Embryonic facial prominence (tissue), 1 donor: ENCODE data around the gene CCDC57.

Source experiments
- DNase-seq: peaks from one replicate; pipeline ENCODE4 v3.0.0-alpha.2; 2016; ENCODE audit errors: extremely low spot score

CCDC57 gene

GRCh38 chr17:82083009-82083408 lies 129.6 kb downstream of the CCDC57 start:
- DNase-seq: no peak

DNA sequence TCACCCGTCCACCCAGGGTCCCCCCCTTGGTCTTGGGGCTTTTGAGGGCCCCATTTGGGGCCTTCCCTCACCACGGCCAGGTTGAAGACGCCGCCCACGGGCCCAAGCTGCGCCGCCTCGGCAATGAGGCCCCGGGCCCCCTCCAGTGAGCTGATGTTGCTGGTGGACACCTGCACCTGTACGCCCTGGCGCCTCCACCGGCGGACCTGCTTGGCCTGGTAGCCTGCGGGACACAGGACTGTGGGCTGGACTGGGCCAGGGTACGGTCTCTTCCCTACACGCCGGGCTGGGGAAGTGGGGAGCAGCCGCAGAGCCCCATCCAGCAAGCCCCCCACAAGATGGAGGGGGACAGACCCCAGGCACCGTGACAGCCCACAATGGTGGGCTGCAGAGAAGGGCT lies 130.2 kb downstream of the CCDC57 start:
- no peak for DNase-seq

- DNase-seq: no peak
Measured at GRCh38 chr17:82081966-82082365, 130.7 kb downstream of the CCDC57 start.

DNA sequence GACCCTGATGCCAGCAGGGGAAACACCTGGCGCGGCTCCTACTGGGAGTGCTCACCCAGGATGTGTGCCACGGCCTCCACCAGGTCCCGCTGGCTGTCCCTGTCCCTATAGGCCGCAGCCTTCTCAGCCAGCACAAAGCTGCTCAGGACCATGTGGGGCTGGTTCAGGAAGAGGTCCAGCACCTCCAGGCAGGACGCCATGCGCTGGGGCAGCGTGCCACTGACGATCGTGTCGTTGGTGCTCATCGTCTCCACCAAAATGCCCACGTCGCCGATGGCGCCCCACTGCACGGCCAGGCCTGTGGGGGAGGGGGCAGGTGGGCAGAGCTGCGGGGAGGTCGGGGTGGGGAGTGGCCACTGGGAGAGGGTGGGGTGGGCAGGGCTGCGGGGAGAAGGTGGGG lies 131.1 kb downstream of the CCDC57 start:
- DNase-seq: no peak

DNA sequence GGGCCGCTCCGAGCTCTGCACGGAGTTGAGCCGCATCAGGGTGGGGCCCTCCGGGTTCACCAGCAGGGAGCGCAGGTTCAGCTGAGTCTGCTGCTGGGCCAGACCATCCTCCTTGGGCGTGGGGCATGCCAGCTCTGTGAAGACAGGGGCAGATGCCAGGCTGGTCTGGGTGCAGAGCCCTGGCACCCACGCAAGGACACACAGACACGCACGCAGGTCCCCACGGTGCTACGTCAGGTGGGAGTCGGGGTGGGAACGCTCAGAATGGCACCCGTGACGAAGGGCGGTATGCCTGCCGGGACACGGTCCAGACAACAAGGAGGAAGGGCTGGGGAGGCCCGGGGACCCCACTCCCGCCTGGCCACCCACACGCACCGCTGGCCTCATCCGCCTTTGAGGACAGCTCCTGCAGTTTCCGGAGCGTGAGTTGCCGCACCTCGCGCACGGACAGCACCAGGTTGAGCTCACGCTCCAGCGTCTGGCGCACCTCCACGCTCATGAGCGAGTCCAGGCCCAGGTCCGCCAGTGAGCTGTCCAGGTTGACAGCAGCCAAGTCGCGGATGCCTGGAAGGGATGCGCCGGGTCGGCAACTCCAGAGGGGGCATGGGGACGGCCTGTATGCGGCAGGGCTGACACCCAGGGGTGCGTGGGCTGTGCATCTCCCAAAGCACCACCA lies 131.7 kb downstream of the CCDC57 start:
- no peak for DNase-seq

- DNase-seq: no peak
Measured at GRCh38 chr17:82080048-82080788, 132.4 kb downstream of the CCDC57 start.

DNA sequence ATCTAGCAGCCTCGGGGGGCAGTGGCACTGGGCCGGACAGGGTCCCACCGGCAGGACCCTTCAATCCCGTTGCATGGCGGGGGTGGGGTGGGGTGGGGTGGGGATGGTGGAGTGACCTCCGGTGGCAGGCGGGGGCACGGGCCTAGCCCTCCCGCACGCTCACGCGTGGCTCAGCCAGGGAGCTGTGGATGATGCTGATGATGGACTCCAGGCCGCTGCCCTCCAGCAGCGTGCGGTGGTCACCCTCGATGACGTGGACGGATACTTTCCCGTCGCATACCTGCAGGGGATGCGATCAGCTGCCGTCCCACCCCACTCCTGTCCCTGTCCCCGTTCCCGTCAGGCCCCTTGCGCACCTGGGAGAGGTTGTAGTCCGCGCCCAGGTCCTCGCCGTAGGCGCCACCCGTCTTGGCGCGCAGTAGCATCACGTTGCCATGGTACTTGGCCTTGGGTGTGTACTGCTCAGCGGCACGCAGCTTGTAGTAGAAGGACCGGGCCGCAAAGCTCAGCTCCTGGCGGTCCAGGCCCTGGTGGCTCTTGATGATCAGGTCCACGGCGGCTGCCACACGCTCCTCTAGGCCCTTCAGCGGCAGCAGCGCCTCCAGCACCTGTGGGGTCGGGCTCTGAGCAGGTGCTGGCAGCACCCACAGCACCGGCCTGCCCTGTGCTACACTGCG lies 133.5 kb downstream of the CCDC57 start:
- no peak for DNase-seq

GRCh38 chr17:82078433-82078832 lies 134.2 kb downstream of the CCDC57 start:
- DNase-seq: no peak

DNA sequence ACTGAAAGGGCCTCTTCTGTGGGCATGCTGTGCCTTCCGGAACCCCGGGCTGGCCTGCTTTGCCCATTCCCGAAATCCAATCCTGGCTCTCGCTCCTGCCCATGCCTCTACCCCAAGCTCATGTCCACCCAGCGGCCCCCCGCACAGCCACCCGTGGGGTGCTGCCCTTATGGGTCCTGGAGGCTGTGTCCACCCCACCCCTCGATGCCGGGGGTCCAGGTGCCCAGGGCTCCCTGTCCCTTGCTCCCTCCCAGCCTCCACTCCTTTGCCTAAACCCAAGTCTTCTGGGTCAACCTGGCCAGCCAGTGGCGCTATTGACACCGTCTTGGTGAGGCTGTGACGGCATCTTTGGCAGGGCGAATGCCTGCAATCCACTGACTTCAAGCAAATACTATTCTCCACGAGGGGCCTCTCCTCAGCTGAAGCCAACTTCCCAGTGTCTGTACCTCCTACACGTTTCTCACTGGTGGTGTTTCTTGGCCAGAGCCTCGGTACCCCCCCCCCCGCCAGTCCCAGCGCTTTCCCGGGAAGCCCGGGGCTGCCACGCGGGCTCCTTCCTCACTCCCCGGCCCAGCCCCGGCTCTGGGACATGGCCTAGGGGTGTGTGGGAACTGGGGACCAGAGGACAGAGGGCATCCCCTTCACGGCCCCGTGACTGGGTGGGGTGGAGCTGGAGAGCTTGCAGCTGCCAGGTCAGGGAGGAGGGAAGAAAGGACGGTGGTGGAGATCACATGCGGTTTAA lies 134.9 kb downstream of the CCDC57 start:
- DNase-seq: no peak

DNA sequence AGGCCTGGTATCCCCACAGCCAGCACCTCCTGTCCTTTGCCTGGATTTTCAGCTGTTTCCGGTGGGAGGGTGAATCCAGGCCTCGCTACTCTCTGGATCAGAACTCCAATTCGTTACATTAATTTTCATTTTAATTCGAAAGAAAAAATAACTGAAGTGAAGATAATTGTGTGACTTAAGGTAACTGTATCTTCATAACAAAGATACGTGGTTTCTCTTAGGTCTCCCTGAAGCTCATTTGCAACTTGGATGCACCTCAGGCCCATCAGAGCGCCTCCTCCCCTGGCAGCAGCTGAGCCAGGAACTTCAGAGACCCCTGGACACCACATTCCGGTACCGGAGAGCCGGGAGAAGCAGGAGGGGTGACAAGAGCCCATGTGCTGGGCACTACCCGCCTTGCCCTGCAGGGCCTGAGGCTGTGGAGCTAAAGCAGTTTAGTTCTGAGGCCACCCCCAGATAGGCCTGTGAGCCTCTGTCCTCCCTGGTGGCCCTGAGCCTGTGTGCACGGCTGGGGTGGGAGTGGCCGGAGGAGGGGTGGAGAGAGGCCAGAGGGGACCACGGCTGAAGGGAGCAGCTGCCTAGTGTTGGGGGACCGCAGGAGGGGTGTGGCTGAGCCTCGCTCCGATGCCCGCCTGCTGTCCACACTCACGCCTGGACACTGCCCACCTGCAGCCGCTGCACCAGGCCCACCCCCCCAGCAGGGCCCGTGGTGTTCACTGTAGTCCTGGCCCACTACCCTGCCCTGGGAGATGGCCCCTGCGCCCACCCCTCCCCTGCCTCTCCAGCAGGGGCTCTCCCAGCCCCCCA lies 135.7 kb downstream of the CCDC57 start:
- DNase-seq: no peak

DNA sequence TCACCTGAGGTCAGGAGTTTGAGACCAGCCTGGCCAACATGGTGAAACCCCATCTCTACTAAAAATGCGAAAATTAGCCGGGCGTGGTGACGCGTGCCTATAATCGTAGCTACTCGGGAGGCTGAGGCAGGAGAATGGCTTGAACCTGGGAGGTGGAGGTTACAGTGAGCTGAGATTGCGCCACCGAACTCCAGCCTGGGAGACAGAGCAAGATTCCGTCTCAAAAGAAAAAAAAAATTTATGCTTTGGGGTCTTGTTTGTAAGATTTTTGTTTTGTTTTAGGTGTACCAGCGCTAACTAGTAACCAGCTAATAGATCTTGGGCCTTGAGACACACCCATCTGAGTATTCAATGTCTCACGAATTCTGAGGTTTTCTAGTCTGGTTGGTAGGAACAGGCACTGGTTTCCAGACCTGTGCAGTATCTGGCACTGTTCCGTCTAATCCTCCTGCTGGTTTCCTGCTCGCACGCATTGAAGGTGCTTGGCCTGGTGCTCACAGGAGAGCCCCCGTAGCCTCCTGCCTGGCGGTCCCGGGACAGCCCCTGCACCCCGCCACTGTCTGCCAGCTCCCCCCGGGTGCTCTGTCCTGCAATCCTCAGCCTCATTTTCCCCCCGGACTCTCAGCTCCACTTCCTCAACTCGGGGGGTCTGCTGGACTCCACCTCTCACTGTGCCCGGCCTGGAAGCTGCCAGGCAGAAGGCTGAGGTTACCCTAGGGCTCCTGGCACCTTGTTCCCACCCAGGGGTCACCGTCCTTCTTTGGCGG lies 136.4 kb downstream of the CCDC57 start:
- DNase-seq: no peak

GRCh38 chr17:82073446-82073845 lies 139.2 kb downstream of the CCDC57 start:
- no peak for DNase-seq

- DNase-seq: no peak
Measured at GRCh38 chr17:82072827-82073226, 139.8 kb downstream of the CCDC57 start.

GRCh38 chr17:82070611-82071010 lies 142.0 kb downstream of the CCDC57 start:
- DNase-seq: no peak

DNA sequence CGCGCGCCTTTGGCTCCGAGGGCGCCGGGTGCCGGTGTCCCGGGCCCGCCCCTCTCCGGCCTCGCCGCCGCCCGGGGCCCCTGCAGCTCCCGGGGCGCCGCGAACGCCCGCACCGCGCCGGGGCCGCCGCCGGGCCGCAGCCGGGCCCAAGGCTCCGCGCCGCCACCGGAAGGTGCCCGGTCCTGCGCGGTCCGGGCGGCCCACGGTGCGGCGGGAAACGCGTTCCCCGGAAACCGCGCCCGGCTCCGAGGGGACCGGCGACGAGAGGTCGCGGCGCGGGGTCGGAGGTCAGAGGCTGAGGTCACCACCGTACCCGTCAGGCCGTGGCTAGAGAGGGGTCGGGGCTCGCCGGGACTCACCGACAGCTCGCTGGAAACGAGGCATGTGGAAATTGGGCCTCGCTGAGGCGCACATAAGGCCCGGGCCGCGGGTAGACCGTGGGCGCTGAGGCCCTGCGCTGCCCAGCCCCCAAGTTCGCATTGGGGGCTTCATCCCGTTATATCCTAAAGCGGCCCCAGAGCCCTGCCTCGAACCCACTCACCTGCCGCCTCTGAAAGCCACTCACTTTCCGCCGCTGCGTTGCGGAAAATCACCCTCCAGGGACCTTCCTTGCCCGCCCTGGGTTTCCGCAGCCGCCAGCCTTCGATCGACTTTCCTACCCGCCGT lies 146.9 kb downstream of the CCDC57 start, which contains the start of gene DUS1L:
TSS of gene DUS1L (minus strand) at position 167 of the 666 bp plus-strand sequence. CDS start 745 bp downstream, outside the sequence.
- no peak for DNase-seq

DNA sequence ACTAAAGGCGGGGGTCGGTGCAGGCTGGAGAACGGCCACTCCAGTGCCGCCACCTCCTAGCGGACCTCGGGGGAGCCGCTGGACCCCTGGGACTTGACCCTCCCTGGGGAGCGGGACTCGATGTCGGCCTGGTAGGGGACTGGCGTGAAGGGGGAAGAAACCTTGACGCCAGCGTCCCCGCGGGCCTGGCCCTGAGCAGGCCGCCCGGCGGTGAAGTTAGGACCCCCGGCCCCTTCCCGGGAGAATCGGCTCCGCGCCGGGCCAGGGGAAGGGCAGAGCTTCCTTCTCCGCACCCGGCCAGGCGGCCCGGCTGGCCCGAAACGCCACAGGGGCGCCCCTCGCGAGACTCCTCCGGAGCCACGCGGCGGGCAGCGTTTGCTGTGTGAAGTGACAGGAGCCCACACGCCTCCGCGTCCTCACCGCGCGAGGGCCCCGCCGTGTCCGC lies 147.4 kb downstream of the CCDC57 start:
- no peak for DNase-seq

- no peak for DNase-seq
Measured at GRCh38 chr17:82064433-82065192, 148.0 kb downstream of the CCDC57 start.

DNA sequence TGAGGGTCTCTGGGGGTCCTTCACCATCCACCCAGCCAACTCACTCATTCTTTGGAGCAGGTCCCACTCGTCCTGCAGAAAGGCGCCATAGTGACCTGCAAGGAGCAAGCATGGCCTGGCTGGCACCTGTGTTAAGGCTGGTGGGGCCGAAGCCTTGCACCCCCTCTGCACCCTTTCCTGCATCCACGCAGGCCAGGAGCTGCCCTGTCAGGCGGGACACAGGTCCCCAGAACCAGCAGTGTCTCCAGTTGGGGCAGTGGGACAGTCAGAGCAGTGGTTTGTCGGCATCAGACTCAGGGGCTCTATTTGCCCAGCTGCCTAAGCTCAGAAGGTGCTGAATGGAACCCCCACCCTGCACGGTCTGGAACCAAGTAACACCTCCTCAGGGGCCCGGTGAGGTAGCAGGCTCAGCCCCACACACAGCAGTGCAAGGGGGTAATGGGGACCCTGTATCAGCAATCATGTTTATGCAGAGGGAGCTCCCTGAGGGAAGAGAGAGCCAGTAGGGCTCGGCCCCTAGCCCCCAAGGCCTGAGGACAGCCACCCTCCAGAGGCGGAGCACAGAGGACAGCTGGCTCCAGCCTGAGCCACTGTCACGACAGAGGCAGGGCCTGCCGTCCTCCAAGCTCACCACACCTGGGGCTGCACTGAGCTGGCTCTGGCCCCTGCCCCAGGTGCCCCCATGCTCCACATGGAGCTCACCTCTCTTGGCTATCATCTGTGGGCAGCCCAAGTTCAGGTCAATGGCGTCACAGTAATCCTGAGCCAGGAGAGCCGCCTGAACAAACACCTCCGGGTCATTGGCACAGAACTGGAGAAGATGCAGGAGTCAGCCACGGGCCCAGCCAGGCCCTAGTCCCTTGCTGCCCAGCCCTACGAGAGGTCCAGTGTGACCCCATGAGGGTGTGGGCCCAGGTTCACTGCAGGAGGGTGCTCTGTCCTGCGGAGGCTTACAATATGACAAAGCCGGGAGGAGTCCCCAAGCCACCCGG lies 148.9 kb downstream of the CCDC57 start:
- DNase-seq: no peak
